PC-3 (cell line): ENCODE results near the gene FOXP1. TPM values are rescaled to one million over a fixed set of nuclear protein-coding genes. Genes with fewer than 3 reads are reported as not detected.

Experiments used
- ATAC-seq: fragments of 200-7000 bp; cut with Tn5 transposase; 2 replicates; pipeline ENCODE4 v1.9.1; 2020; ENCODE audit warnings: mild to moderate bottlenecking, moderate library complexity
- BruUV-seq: library from RNA; stranded (reverse); fragments of 400-500 nt; replicated peaks from 2 replicates; lab custom pipeline; 2021; lab: Mats Ljungman, UMichigan
- CTCF ChIA-PET: fragments of 300-600 bp; sonication (Branson Sonifier 250); formaldehyde crosslinking; loops from one replicate; lab custom pipeline; 2022; ENCODE audit warnings: antibody characterized with exemption; lab: Charles Lee
- POLR2A ChIA-PET: fragments of 300-600 bp; sonication (Branson Sonifier 250); formaldehyde crosslinking; loops from one replicate; lab custom pipeline; 2022; ENCODE audit warnings: antibody characterized with exemption; ENCODE audit not compliant: unreplicated experiment; lab: Charles Lee
- DNase-seq: peaks from one replicate; pipeline ENCODE4 v3.0.0-alpha.2; 2015
- H2AFZ ChIP-seq: fragments of 300-600 bp; sonication (generic); 2 replicates; pipeline ENCODE4 v1.6.0; 2016; ENCODE audit warnings: antibody characterized with exemption, low read length
- H3F3A ChIP-seq: fragments of 300-600 bp; sonication (generic); one replicate; pipeline ENCODE4 v1.6.0; 2017; ENCODE audit warnings: antibody characterized with exemption, low read length, control low read depth, mild to moderate bottlenecking; ENCODE audit not compliant: unreplicated experiment
- H3K27ac ChIP-seq: fragments of 300-600 bp; sonication (generic); 2 replicates; pipeline ENCODE4 v1.5.1; 2016; ENCODE audit warnings: mild to moderate bottlenecking, low read length
- H3K27me3 ChIP-seq: fragments of 300-600 bp; sonication (generic); 2 replicates; pipeline ENCODE4 v1.6.1; 2016; ENCODE audit warnings: low read length, mixed read lengths
- H3K36me3 ChIP-seq: fragments of 300-600 bp; sonication (generic); 2 replicates; pipeline ENCODE4 v1.6.1; 2016; ENCODE audit warnings: low read depth, mixed run types, low read length, mixed read lengths
- H3K4me1 ChIP-seq: fragments of 300-600 bp; sonication (generic); 2 replicates; pipeline ENCODE4 v1.5.1; 2016; ENCODE audit warnings: low read length; ENCODE audit not compliant: insufficient read depth
- H3K4me2 ChIP-seq: fragments of 300-600 bp; sonication (generic); 2 replicates; pipeline ENCODE4 v1.6.0; 2016; ENCODE audit warnings: low read length
- H3K4me3 ChIP-seq: fragments of 300-600 bp; sonication (generic); 2 replicates; pipeline ENCODE4 v1.5.1; 2016; ENCODE audit warnings: mild to moderate bottlenecking, low read length, mixed read lengths
- H3K79me2 ChIP-seq: fragments of 300-600 bp; sonication (generic); 2 replicates; pipeline ENCODE4 v1.6.1; 2017; ENCODE audit warnings: low read length, mixed read lengths
- H3K9ac ChIP-seq: fragments of 300-600 bp; sonication (generic); 2 replicates; pipeline ENCODE4 v1.6.0; 2016; ENCODE audit warnings: mild to moderate bottlenecking, low read length
- H3K9me2 ChIP-seq: fragments of 300-600 bp; sonication (generic); replicated peaks from 2 replicates; pipeline ENCODE4 v1.6.1; 2016; ENCODE audit warnings: mixed run types, low read length, mixed read lengths
- H3K9me3 ChIP-seq: fragments of 300-600 bp; sonication (generic); 2 replicates; pipeline ENCODE4 v1.6.1; 2016; ENCODE audit warnings: low read length, mixed read lengths
- H4K20me1 ChIP-seq: fragments of 300-600 bp; sonication (generic); 2 replicates; pipeline ENCODE4 v1.6.1; 2016; ENCODE audit warnings: low read length, mixed read lengths
- CTCF ChIP-seq: fragments of 300-600 bp; sonication (generic); conservative IDR thresholded peaks from 2 replicates; pipeline ENCODE4 v1.5.1; 2017; ENCODE audit warnings: antibody characterized with exemption, low read depth, mild to moderate bottlenecking, low read length
- EZH2 ChIP-seq: fragments of 300-600 bp; sonication (generic); IDR thresholded peaks from one replicate; pipeline ENCODE4 v1.6.1; 2017; ENCODE audit warnings: antibody characterized with exemption, mild to moderate bottlenecking, low read length; ENCODE audit not compliant: unreplicated experiment
- EZH2phosphoT487 ChIP-seq: fragments of 300-600 bp; sonication (generic); IDR thresholded peaks from 2 replicates; pipeline ENCODE4 v1.6.1; 2018; ENCODE audit warnings: mild to moderate bottlenecking, antibody characterized with exemption, low read length, borderline replicate concordance
- intact Hi-C: fragments of 100-400 bp; cut with micrococcal nuclease; formaldehyde crosslinking; loops from 2 replicates; pipeline ENCODE4 v1.9.0; 2023
- total RNA-seq: library from RNA; depleted of rRNA; stranded (reverse); fragments of >200 nt; gene quantifications from 2 replicates; pipeline ENCODE4 v1.2.3, GENCODE V29; 2014

Gene FOXP1
- total RNA-seq, 1 experiment from 2014 or later, result 35.3 TPM

- Histone ChIP-seq H3K36me3 (no peaks in the 10 kb centered on the region), H3K4me3 (no peak overlapping the region), H3K9ac (peak overlapping the region; percentile 48; the same call in 1 of the 2 replicates), H2AFZ (no peak overlapping the region), H3F3A (no peaks in the 10 kb centered on the region), H3K27ac (peak overlapping the region; percentile 77), H3K4me2 (peak overlapping the region; percentile 63), H3K9me2 (no peaks in the 10 kb centered on the region), H3K79me2 (0 out of 2 replicates have a peak, but pooled peaks cover 7% of the 10 kb centered on the region), H3K27me3 (no peaks in the 10 kb centered on the region), H4K20me1 (no peaks in the 10 kb centered on the region), H3K9me3 (no peaks in the 10 kb centered on the region), H3K4me1 (peaks cover 32% of the 10 kb centered on the region)
- no peak for ATAC-seq
- CTCF ChIA-PET, result no interaction called here
- BruUV-seq, result no TSS peak
- POLR2A ChIA-PET, result no interaction called here
- intact Hi-C loops, result no loop called here
- DNase-seq, result peak; percentile 60
- TF ChIP-seq EZH2phosphoT487, result no peak
- no peak for TF ChIP-seq EZH2
- TF ChIP-seq CTCF, result no peak
Measured at GRCh38 chr3:71025010-71025409, 558.5 kb downstream of the FOXP1 start.

- H3K36me3 ChIP-seq, result no peaks in the 10 kb centered on the region
- no peak overlapping the region for H3K9ac ChIP-seq
- H4K20me1 ChIP-seq, result no peaks in the 10 kb centered on the region
- no peaks in the 10 kb centered on the region for H3K27me3 ChIP-seq
- DNase-seq (peak; percentile 59), ATAC-seq (no peak; the same call in 1 of the 2 replicates)
- H3K79me2 ChIP-seq, result 0 out of 2 replicates have a peak, but pooled peaks cover 7% of the 10 kb centered on the region
- H3K4me1 ChIP-seq, result peaks cover 32% of the 10 kb centered on the region
- no TSS peak for BruUV-seq
- CTCF ChIA-PET, result interaction anchor here (0.5 to 0.6 kb wide), 2 partner anchors 16 to 207 kb away, joined by 4 read pairs; no protein-coding TSS in a partner anchor
- H3F3A ChIP-seq, result no peaks in the 10 kb centered on the region
- intact Hi-C loops, result no loop called here
- no peak for TF ChIP-seq EZH2
- no peak for TF ChIP-seq EZH2phosphoT487
- peak; percentile 65 for TF ChIP-seq CTCF
- POLR2A ChIA-PET, result no interaction called here
- no peak overlapping the region for H3K4me3 ChIP-seq
- no peaks in the 10 kb centered on the region for H3K9me2 ChIP-seq
- no peaks in the 10 kb centered on the region for H3K9me3 ChIP-seq
- no peak overlapping the region for H3K27ac ChIP-seq
- H2AFZ ChIP-seq, result no peak overlapping the region
- no peak overlapping the region for H3K4me2 ChIP-seq
Measured at GRCh38 chr3:71022551-71023335, 560.8 kb downstream of the FOXP1 start.

GRCh38 chr3:71018799-71019198, 564.7 kb downstream of the FOXP1 start:
- no peak for TF ChIP-seq EZH2phosphoT487
- no peak for TF ChIP-seq CTCF
- no peak for TF ChIP-seq EZH2
- POLR2A ChIA-PET, result interaction anchor here (0.5 kb wide), 1 partner anchor 37 kb away, joined by 5 read pairs; no protein-coding TSS in a partner anchor
- Histone ChIP-seq H3K4me3 (no peak overlapping the region), H3K79me2 (no peaks in the 10 kb centered on the region), H4K20me1 (no peaks in the 10 kb centered on the region), H3K9ac (no peak overlapping the region), H3K9me3 (no peaks in the 10 kb centered on the region), H3K36me3 (peaks cover 7% of the 10 kb centered on the region), H3K4me1 (no peaks in the 10 kb centered on the region), H3K9me2 (no peaks in the 10 kb centered on the region), H3K4me2 (no peak overlapping the region), H3K27me3 (no peaks in the 10 kb centered on the region), H3K27ac (no peak overlapping the region), H3F3A (no peaks in the 10 kb centered on the region), H2AFZ (no peak overlapping the region)
- ATAC-seq (no peak), DNase-seq (no peak)
- CTCF ChIA-PET, result no interaction called here
- BruUV-seq, result no TSS peak
- intact Hi-C loops, result no loop called here
